WERI-Rb-1 (cell line): Measurements from ENCODE around the gene WHRN.

Experiments
- DNase-seq: peaks from one replicate; pipeline ENCODE4 v3.0.0-alpha.2; 2020
- H3K27ac ChIP-seq: fragments of 250-450 bp; sonication (Bioruptor Pico); 2 replicates; pipeline ENCODE4 v1.5.1; 2020; ENCODE audit warnings: mild to moderate bottlenecking, moderate library complexity
- H3K27me3 ChIP-seq: fragments of 250-450 bp; sonication (Bioruptor Pico); 2 replicates; pipeline ENCODE4 v1.5.1; 2021; ENCODE audit warnings: mild to moderate bottlenecking, low read depth, moderate library complexity; ENCODE audit not compliant: insufficient read depth, severe bottlenecking
- H3K36me3 ChIP-seq: fragments of 250-450 bp; sonication (Bioruptor Pico); 2 replicates; pipeline ENCODE4 v1.5.1; 2020; ENCODE audit warnings: mild to moderate bottlenecking, moderate library complexity
- H3K4me3 ChIP-seq: 2 replicates; pipeline ENCODE4 v1.5.1; 2011; ENCODE audit warnings: low read depth, mild to moderate bottlenecking, control low read depth, low read length
- H3K9me3 ChIP-seq: fragments of 250-450 bp; sonication (Bioruptor Pico); 2 replicates; pipeline ENCODE4 v1.5.1; 2021; ENCODE audit warnings: mild to moderate bottlenecking, moderate library complexity; ENCODE audit not compliant: severe bottlenecking
- CTCF ChIP-seq: IDR thresholded peaks from 2 replicates; pipeline ENCODE4 v1.5.1; 2011; ENCODE audit warnings: low read depth, mild to moderate bottlenecking, control low read depth, inconsistent platforms, low read length

Gene WHRN

GRCh38 chr9:114390952-114391351, 114.3 kb downstream of the WHRN start:
- no peak for DNase-seq
- Histone ChIP-seq H3K4me3 (no peak overlapping the region), H3K27ac (no peak overlapping the region), H3K27me3 (no peaks in the 10 kb centered on the region), H3K9me3 (no peaks in the 10 kb centered on the region), H3K36me3 (peaks cover 64% of the 10 kb centered on the region)
- TF ChIP-seq CTCF: no peak

- H3K27ac ChIP-seq: peak overlapping the region; percentile 16; the same call in 1 of the 2 replicates
- no peak for DNase-seq
- peaks cover 64% of the 10 kb centered on the region for H3K36me3 ChIP-seq
- H3K4me3 ChIP-seq: no peak overlapping the region
- H3K27me3 ChIP-seq: no peaks in the 10 kb centered on the region
- peaks cover 2% of the 10 kb centered on the region for H3K9me3 ChIP-seq
- peak; percentile 18; the same call in 1 of the 2 replicates for TF ChIP-seq CTCF
These were observed 115.5 kb downstream of the WHRN start for GRCh38 chr9:114389612-114390368.

- peak overlapping the region; percentile 93 for H3K27ac ChIP-seq
- H3K4me3 ChIP-seq: no peak overlapping the region
- DNase-seq: no peak
- H3K9me3 ChIP-seq: peaks cover 3% of the 10 kb centered on the region
- no peak for TF ChIP-seq CTCF
- peaks cover 66% of the 10 kb centered on the region for H3K36me3 ChIP-seq
- no peaks in the 10 kb centered on the region for H3K27me3 ChIP-seq
These were observed 116.4 kb downstream of the WHRN start for GRCh38 chr9:114388764-114389375.

GRCh38 chr9:114388357-114388682, 117.0 kb downstream of the WHRN start:
- peaks cover 63% of the 10 kb centered on the region for H3K36me3 ChIP-seq
- peak overlapping the region; percentile 93 for H3K27ac ChIP-seq
- H3K4me3 ChIP-seq: no peak overlapping the region
- no peaks in the 10 kb centered on the region for H3K27me3 ChIP-seq
- no peak for TF ChIP-seq CTCF
- peaks cover 3% of the 10 kb centered on the region for H3K9me3 ChIP-seq
- no peak for DNase-seq

GRCh38 chr9:114387680-114388356, 117.5 kb downstream of the WHRN start, which contains the start of gene AKNA:
Gene AKNA (minus strand): TSS chr9:114387982. CDS start chr9:114381333, 6,649 bp downstream.
- DNase-seq: peak; percentile 87
- Histone ChIP-seq H3K36me3 (peaks cover 62% of the 10 kb centered on the region), H3K27ac (peak within 1 kb of the TSS; percentile 93), H3K4me3 (peak within 1 kb of the TSS; percentile 34), H3K9me3 (peaks cover 3% of the 10 kb centered on the region), H3K27me3 (no peaks in the 10 kb centered on the region)
- TF ChIP-seq CTCF: no peak
